B cell (primary cell): ENCODE results near the gene SLC24A3. TPM values are rescaled to one million over a fixed set of nuclear protein-coding genes. Genes with fewer than 3 reads are reported as not detected.

Experiments
- ATAC-seq: fragments of 200-7000 bp; cut with Tn5 transposase; one replicate; pipeline ENCODE4 v1.10.0; 2021; ENCODE audit warnings: low read depth, mild to moderate bottlenecking, moderate number of reproducible peaks, moderate library complexity
- CTCF ChIA-PET: fragments of 350-600 bp; sonication (Branson Sonifier 250); formaldehyde crosslinking; loops from one replicate; lab custom pipeline; 2021; ENCODE audit warnings: antibody characterized with exemption, inconsistent platforms; lab: Charles Lee
- POLR2A ChIA-PET: fragments of 350-600 bp; sonication (Branson Sonifier 250); formaldehyde crosslinking; loops from one replicate; lab custom pipeline; 2021; ENCODE audit warnings: antibody characterized with exemption; lab: Charles Lee
- DNase-seq: peaks from one replicate; pipeline ENCODE4 v3.0.0; 2013
- H2AFZ ChIP-seq: 2 replicates; pipeline ENCODE4 v1.6.1; 2012; ENCODE audit warnings: mild to moderate bottlenecking, low read depth, low read length; ENCODE audit not compliant: insufficient read depth, poor library complexity, severe bottlenecking
- H3K27ac ChIP-seq, 2 donors: 1 replicate in 1 of 2; 2 replicates in 1 of 2; pipeline ENCODE4 v1.5.1; 2012 to 2013; ENCODE audit warnings: low read length in 2 of 2, mild to moderate bottlenecking in 2 of 2, moderate library complexity in 1 of 2
- H3K27me3 ChIP-seq, 4 experiments: fragments of 200-600 bp in 1 of 4; sonication (generic) in 1 of 4; replicated peaks in 1 of 4; 1 replicate in 2 of 4; 2 replicates in 2 of 4; pipeline versions ENCODE4 v1.6.1 to v1.7.0; 2013 to 2016; ENCODE audit warnings: low read length in 3 of 4, mild to moderate bottlenecking in 2 of 4, mixed read lengths in 1 of 4, moderate library complexity in 1 of 4; ENCODE audit not compliant: insufficient read depth in 4 of 4, control insufficient read depth in 3 of 4; ENCODE audit errors: control extremely low read depth in 1 of 4
- H3K36me3 ChIP-seq, 2 experiments: replicated peaks in 1 of 2; 1 replicate in 1 of 2; 2 replicates in 1 of 2; pipeline versions ENCODE4 v1.6.1 to v1.7.1; 2013; ENCODE audit warnings: low read length in 1 of 2; ENCODE audit not compliant: insufficient read depth in 2 of 2, control insufficient read depth in 1 of 2; ENCODE audit errors: control extremely low read depth in 1 of 2, extremely low read depth in 1 of 2
- H3K4me1 ChIP-seq, 2 donors: fragments of 200-600 bp in 1 of 2; sonication (generic) in 1 of 2; 1 replicate in 1 of 2; 2 replicates in 1 of 2; pipeline versions ENCODE4 v1.5.1 to v1.6.1; 2013 to 2017; ENCODE audit warnings: low read length in 2 of 2; ENCODE audit not compliant: control insufficient read depth in 2 of 2, insufficient read depth in 2 of 2
- H3K4me2 ChIP-seq: replicated peaks from 2 replicates; pipeline ENCODE3; 2012; ENCODE audit warnings: mild to moderate bottlenecking, low read depth, low read length; ENCODE audit not compliant: poor library complexity, severe bottlenecking
- H3K4me3 ChIP-seq, 5 experiments: fragments of 200-600 bp in 1 of 5; sonication (generic) in 1 of 5; 1 replicate in 3 of 5; 2 replicates in 2 of 5; pipeline versions ENCODE4 v1.5.1 to v1.7.0; 2011 to 2016; ENCODE audit warnings: low read length in 4 of 5, mild to moderate bottlenecking in 4 of 5, low read depth in 2 of 5, control low read depth in 1 of 5, moderate library complexity in 1 of 5; ENCODE audit not compliant: insufficient read depth in 1 of 5; ENCODE audit errors: control extremely low read depth in 1 of 5, extremely low read depth in 1 of 5
- H3K79me2 ChIP-seq: fragments of 200-600 bp; sonication (generic); one replicate; pipeline ENCODE4 v1.6.0; 2016; ENCODE audit warnings: low read length; ENCODE audit not compliant: control insufficient read depth, insufficient read depth
- H3K9ac ChIP-seq: fragments of 200-600 bp; sonication (generic); 2 replicates; pipeline ENCODE4 v1.6.1; 2017; ENCODE audit warnings: mild to moderate bottlenecking, low read length, moderate library complexity
- H3K9me3 ChIP-seq, 3 donors: one replicate each; pipeline versions ENCODE4 v1.6.1 to v1.7.1; 2013; ENCODE audit warnings: low read length in 2 of 3; ENCODE audit not compliant: control insufficient read depth in 2 of 3, insufficient read depth in 1 of 3; ENCODE audit errors: control extremely low read depth in 1 of 3
- H4K20me1 ChIP-seq: 2 replicates; pipeline ENCODE4 v1.6.0; 2012; ENCODE audit warnings: mild to moderate bottlenecking, low read length; ENCODE audit not compliant: insufficient read depth, control insufficient read depth, poor library complexity, severe bottlenecking
- H3K27ac Mint-ChIP-seq: one replicate; pipeline ENCODE4 v1.8.0; 2021; ENCODE audit warnings: mixed read lengths
- H3K27me3 Mint-ChIP-seq: one replicate; pipeline ENCODE4 v1.8.0; 2021; ENCODE audit warnings: mixed read lengths
- H3K4me1 Mint-ChIP-seq: one replicate; pipeline ENCODE4 v1.8.0; 2021; ENCODE audit warnings: mixed read lengths
- H3K4me3 Mint-ChIP-seq: one replicate; pipeline ENCODE4 v1.8.0; 2021; ENCODE audit warnings: mixed read lengths
- H3K9me3 Mint-ChIP-seq: one replicate; pipeline ENCODE4 v1.8.0; 2022; ENCODE audit warnings: mixed read lengths; ENCODE audit not compliant: insufficient read depth
- CTCF ChIP-seq: fragments of 200-600 bp; IDR thresholded peaks from one replicate; pipeline ENCODE4 v1.8.0; 2022; ENCODE audit warnings: antibody characterized with exemption, mild to moderate bottlenecking
- EZH2 ChIP-seq: IDR thresholded peaks from 2 replicates; pipeline ENCODE4 v1.6.1; 2012; ENCODE audit warnings: borderline replicate concordance, low read depth, mild to moderate bottlenecking, moderate library complexity, low read length; ENCODE audit not compliant: insufficient read depth, poor library complexity, severe bottlenecking
- WGBS: methylation state at CpG from one replicate; pipeline ENCODE4 v1.1.5; 2013; ENCODE audit warnings: missing lambda C conversion rate; ENCODE audit not compliant: insufficient coverage; 5-methylcytosine and 5-hydroxymethylcytosine counted together
- intact Hi-C: fragments of 100-400 bp; cut with micrococcal nuclease; formaldehyde crosslinking; loops from one replicate; pipeline ENCODE4 v1.10.0; 2022
- polyA plus RNA-seq: library from polyadenylated mRNA; depleted of rRNA; stranded (reverse); fragments of >200 nt; gene quantifications from 2 replicates; pipeline ENCODE4 v1.2.3, GENCODE V29; 2012
- total RNA-seq, 2 donors: library from RNA; stranded (reverse); fragments of 120-200 nt in 1 of 2; gene quantifications; 1 replicate in 1 of 2; 2 replicates in 1 of 2; pipeline versions ENCODE4 v1.2.3 to v1.2.4, GENCODE V29; 2013 to 2022

SLC24A3 gene
- total and polyA plus RNA-seq, 2 donors (not counting 1 experiment from before 2014, with no cell fraction given): not detected

- Mint-ChIP-seq H3K27ac (no peak overlapping the region), H3K4me1 (no peaks in the 10 kb centered on the region), H3K4me3 (no peak overlapping the region), H3K27me3 (peaks cover 10% of the 10 kb centered on the region), H3K9me3 (no peaks in the 10 kb centered on the region)
- ATAC-seq: no peak
- Histone ChIP-seq H3K27me3 (no peaks in the 10 kb centered on the region), H3K4me1 (no peaks in the 10 kb centered on the region), H2AFZ (no peak overlapping the region), H3K36me3 (no peaks in the 10 kb centered on the region), H3K4me2 (no peak overlapping the region), H3K4me3 (no peak overlapping the region), H3K79me2 (no peaks in the 10 kb centered on the region), H4K20me1 (no peaks in the 10 kb centered on the region), H3K9ac (no peak overlapping the region), H3K27ac (no peak overlapping the region), H3K9me3 (peaks cover 0 to 4% (median 0%) of the 10 kb centered on the region in 3 donors)
- CTCF ChIA-PET: no interaction called here
- DNase-seq: no peak
- WGBS: 79% methylated on average over 3 of the region's 4 CpGs
- POLR2A ChIA-PET: no interaction called here
- intact Hi-C loops: no loop called here
- no peak for TF ChIP-seq CTCF
- TF ChIP-seq EZH2: no peak
These were observed 42.5 kb downstream of the SLC24A3 start for GRCh38 chr20:19254956-19255355.

- Histone ChIP-seq H3K4me3 (no peak overlapping the region), H3K36me3 (no peaks in the 10 kb centered on the region), H3K27ac (no peak overlapping the region), H3K79me2 (no peaks in the 10 kb centered on the region), H4K20me1 (no peaks in the 10 kb centered on the region), H3K9me3 (peaks cover 0 to 4% (median 0%) of the 10 kb centered on the region in 3 donors), H3K9ac (no peak overlapping the region), H3K4me2 (no peak overlapping the region), H3K27me3 (no peaks in the 10 kb centered on the region), H3K4me1 (no peaks in the 10 kb centered on the region), H2AFZ (no peak overlapping the region)
- H3K27ac Mint-ChIP-seq: no peak overlapping the region
- no peaks in the 10 kb centered on the region for H3K9me3 Mint-ChIP-seq
- TF ChIP-seq EZH2 (no peak), CTCF (no peak)
- ChIA-PET CTCF (no interaction called here), POLR2A (no interaction called here)
- no peaks in the 10 kb centered on the region for H3K4me1 Mint-ChIP-seq
- no peak for ATAC-seq
- WGBS: 100% methylated on average over 1 of the region's 2 CpGs
- no peak overlapping the region for H3K4me3 Mint-ChIP-seq
- intact Hi-C loops: no loop called here
- H3K27me3 Mint-ChIP-seq: peaks cover 10% of the 10 kb centered on the region
- DNase-seq: no peak
These were observed 43.6 kb downstream of the SLC24A3 start for GRCh38 chr20:19256085-19256484.
